Tibial artery (tissue), 4 donors: ENCODE measurements around the gene ZSCAN22.

Source experiments
- DNase-seq, 2 donors: peaks; one replicate each; pipeline ENCODE4 v3.0.0-alpha.2; 2019
- H3K27ac ChIP-seq, 2 donors: fragments of 200-600 bp; sonication (generic) in 1 of 2; 1 replicate in 1 of 2; 2 replicates in 1 of 2; pipeline ENCODE4 v1.5.1; 2018 to 2019; ENCODE audit warnings: mild to moderate bottlenecking in 1 of 2
- H3K27me3 ChIP-seq, 2 donors: fragments of 200-600 bp; sonication (generic) in 1 of 2; one replicate each; pipeline versions ENCODE4 v1.5.1 to v1.6.0; 2016 to 2019
- H3K36me3 ChIP-seq, 3 donors: fragments of 200-600 bp; sonication (generic) in 2 of 3; one replicate each; pipeline ENCODE4 v1.5.1; 2016 to 2019; ENCODE audit warnings: mild to moderate bottlenecking in 2 of 3
- H3K4me1 ChIP-seq, 4 donors: fragments of 200-600 bp; sonication (generic) in 2 of 4; 1 replicate in 3 of 4; 2 replicates in 1 of 4; pipeline ENCODE4 v1.5.1; 2016 to 2019
- H3K4me3 ChIP-seq, 2 donors: fragments of 200-600 bp; sonication (generic) in 1 of 2; 1 replicate in 1 of 2; 2 replicates in 1 of 2; pipeline ENCODE4 v1.5.1; 2018 to 2019; ENCODE audit warnings: mild to moderate bottlenecking in 2 of 2
- H3K9me3 ChIP-seq, 3 donors: fragments of 200-600 bp; sonication (generic) in 1 of 3; one replicate each; pipeline ENCODE4 v1.5.1; 2016 to 2019
- intact Hi-C: fragments of 100-400 bp; cut with DNase I; formaldehyde crosslinking; loops from one replicate; pipeline ENCODE4 v1.15.0; 2023; ENCODE audit warnings: low total_unique reads
- TF ChIP-seq, protein P1 (sequence below), 2 experiments: fragments of 200-600 bp in 1 of 2; fragments of 450-650 bp in 1 of 2; IDR thresholded peaks; one replicate each; pipeline ENCODE4 v1.5.1; 2017 to 2019; ENCODE audit warnings: antibody characterized with exemption in 2 of 2, mild to moderate bottlenecking in 1 of 2, moderate library complexity in 1 of 2

The ZSCAN22 gene

DNA sequence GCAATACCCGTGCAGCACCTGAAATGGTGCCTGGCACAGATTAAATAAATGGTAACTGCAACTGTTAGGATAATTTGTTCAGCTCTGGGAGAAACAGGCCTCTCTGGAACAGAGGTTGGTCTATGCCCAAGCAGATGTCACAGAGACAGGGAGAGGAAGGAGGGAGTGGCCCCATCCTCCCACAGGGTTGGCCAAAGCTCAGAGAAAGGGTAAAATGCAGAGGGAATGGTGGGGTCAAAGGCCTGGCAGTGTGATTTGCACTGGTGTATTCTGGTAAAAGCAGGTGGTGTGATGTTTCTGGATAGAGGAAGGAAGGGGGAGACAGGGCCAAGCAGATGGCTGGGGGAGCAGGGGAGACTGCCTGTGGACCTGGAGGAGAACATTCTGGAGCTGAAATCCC is 9.4 kb downstream of the ZSCAN22 start:
- intact Hi-C loops: no loop called here
- H3K36me3 ChIP-seq: peaks cover 45 to 67% (median 54%) of the 10 kb centered on the region in 3 donors
- TF ChIP-seq, protein P1, sequence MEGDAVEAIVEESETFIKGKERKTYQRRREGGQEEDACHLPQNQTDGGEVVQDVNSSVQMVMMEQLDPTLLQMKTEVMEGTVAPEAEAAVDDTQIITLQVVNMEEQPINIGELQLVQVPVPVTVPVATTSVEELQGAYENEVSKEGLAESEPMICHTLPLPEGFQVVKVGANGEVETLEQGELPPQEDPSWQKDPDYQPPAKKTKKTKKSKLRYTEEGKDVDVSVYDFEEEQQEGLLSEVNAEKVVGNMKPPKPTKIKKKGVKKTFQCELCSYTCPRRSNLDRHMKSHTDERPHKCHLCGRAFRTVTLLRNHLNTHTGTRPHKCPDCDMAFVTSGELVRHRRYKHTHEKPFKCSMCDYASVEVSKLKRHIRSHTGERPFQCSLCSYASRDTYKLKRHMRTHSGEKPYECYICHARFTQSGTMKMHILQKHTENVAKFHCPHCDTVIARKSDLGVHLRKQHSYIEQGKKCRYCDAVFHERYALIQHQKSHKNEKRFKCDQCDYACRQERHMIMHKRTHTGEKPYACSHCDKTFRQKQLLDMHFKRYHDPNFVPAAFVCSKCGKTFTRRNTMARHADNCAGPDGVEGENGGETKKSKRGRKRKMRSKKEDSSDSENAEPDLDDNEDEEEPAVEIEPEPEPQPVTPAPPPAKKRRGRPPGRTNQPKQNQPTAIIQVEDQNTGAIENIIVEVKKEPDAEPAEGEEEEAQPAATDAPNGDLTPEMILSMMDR (IDR thresholded peaks at IDR 0.05): no peak
- no peak overlapping the region for H3K4me3 ChIP-seq
- H3K4me1 ChIP-seq: no peaks in the 10 kb centered on the region
- no peaks in the 10 kb centered on the region for H3K27me3 ChIP-seq
- H3K9me3 ChIP-seq: peaks cover 0 to 12% (median 6%) of the 10 kb centered on the region in 3 donors
- H3K27ac ChIP-seq: no peak overlapping the region
- DNase-seq: no peak

DNA sequence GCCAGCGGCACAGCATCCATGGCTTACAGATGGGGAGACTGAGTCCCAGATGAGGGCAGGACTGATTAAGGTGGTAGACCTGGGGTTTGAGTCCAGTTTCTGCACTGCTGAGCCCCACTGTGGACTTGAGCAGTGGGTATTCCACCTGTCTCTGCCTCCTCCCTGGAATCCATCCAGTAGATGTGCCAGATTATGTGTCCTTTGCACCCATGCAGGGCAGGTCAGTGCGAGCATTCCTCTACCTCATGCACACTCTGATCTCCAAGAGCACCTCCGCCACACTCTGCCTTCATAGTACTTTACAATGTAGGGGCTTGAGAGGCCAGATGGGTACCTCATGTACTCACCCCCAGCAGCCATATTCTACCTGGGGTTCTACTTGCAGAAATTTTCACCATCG is 10.0 kb downstream of the ZSCAN22 start:
- DNase-seq: no peak
- H3K4me1 ChIP-seq: no peaks in the 10 kb centered on the region
- TF ChIP-seq, protein P1 (IDR thresholded peaks at IDR 0.05): no peak
- intact Hi-C loops: no loop called here
- H3K4me3 ChIP-seq: no peak overlapping the region
- H3K27me3 ChIP-seq: no peaks in the 10 kb centered on the region
- H3K36me3 ChIP-seq: peaks cover 48 to 73% (median 55%) of the 10 kb centered on the region in 3 donors
- no peak overlapping the region for H3K27ac ChIP-seq
- peaks cover 0 to 12% (median 6%) of the 10 kb centered on the region in 3 donors for H3K9me3 ChIP-seq

DNA sequence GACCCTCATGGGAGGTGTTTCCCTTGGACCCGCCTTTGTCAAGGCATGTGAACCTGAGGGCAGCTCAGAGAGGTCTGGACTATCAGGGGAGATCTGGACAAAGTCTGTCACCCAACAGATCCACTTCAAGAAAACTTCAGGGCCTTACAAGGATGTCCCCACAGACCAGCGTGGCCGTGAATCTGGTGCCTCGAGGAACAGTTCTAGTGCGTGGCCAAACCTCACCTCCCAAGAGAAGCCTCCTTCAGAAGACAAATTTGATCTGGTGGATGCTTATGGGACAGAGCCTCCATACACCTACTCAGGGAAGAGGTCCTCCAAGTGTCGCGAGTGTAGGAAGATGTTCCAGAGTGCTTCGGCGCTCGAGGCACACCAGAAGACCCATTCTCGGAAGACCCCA is 11.5 kb downstream of the ZSCAN22 start:
- H3K4me1 ChIP-seq: no peaks in the 10 kb centered on the region
- no peak for DNase-seq
- intact Hi-C loops: no loop called here
- H3K27me3 ChIP-seq: no peaks in the 10 kb centered on the region
- peaks cover 0 to 12% (median 6%) of the 10 kb centered on the region in 3 donors for H3K9me3 ChIP-seq
- no peak overlapping the region for H3K4me3 ChIP-seq
- TF ChIP-seq, protein P1 (IDR thresholded peaks at IDR 0.05): no peak
- peaks cover 48 to 74% (median 59%) of the 10 kb centered on the region in 3 donors for H3K36me3 ChIP-seq
- no peak overlapping the region for H3K27ac ChIP-seq

DNA sequence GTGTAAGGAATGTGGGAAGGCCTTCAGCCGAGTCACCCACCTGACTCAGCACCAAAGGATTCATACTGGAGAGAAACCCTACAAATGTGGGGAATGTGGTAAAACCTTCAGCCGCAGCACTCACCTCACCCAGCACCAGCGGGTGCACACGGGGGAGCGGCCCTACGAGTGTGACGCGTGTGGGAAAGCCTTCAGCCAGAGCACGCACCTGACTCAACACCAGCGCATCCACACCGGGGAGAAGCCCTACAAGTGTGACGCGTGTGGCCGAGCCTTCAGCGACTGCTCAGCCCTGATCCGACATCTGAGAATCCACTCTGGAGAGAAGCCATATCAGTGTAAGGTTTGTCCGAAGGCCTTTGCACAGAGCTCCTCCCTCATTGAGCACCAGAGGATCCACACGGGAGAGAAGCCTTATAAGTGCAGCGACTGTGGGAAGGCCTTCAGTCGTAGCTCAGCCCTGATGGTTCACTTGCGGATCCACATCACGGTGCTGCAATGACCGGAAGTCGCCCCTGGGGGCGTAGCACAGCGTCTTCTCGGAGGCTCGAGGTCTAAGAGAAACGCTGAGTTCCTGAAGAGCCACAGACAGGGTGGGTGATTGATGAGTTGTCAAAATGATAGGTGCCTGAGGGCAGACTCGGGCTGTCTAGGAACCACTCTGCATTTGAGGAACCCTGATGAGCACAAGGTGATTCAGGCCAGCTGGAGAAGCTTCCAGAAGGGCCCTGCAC is 12.2 kb downstream of the ZSCAN22 start:
- Histone ChIP-seq H3K4me3 (no peak overlapping the region), H3K27me3 (no peaks in the 10 kb centered on the region), H3K4me1 (no peaks in the 10 kb centered on the region), H3K27ac (no peak overlapping the region), H3K9me3 (peaks cover 0 to 12% (median 6%) of the 10 kb centered on the region in 3 donors), H3K36me3 (peaks cover 48 to 74% (median 59%) of the 10 kb centered on the region in 3 donors)
- TF ChIP-seq, protein P1 (IDR thresholded peaks at IDR 0.05): no peak
- DNase-seq: no peak
- intact Hi-C loops: no loop called here

DNA sequence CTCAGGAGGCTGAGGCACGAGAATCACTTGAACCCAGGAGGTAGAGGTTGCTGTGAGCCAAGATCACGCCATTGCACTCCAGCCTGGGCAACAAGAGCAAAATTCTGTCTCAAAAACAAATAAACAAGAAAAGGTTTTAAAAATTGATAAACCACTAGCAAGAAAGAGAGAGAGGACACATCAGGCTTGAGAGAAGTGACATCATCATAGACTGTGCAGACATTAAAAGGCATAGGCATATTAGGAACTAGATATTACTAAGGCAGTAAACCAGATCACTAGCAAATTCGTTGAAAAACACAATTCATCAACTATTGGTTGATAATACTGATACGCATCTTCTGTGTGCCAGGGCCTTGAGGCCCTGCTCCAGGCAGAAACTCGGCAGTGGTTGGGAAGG is 18.8 kb downstream of the ZSCAN22 start:
- TF ChIP-seq, protein P1 (IDR thresholded peaks at IDR 0.05): no peak
- Histone ChIP-seq H3K27ac (peak overlapping the region in 1 of 2 donors; percentile 94), H3K36me3 (peaks cover 6 to 17% (median 9%) of the 10 kb centered on the region in 3 donors), H3K4me1 (peaks cover 0 to 27% (median 6%) of the 10 kb centered on the region in 4 donors), H3K4me3 (no peak overlapping the region), H3K27me3 (no peaks in the 10 kb centered on the region), H3K9me3 (no peaks in the 10 kb centered on the region)
- intact Hi-C loops: no loop called here
- no peak for DNase-seq
